Fibroblast of mammary gland (primary cell): ENCODE data around the gene BHLHA9.

ENCODE experiments used
- DNase-seq: peaks from one replicate; pipeline ENCODE4 v3.0.0-alpha.2; 2010; ENCODE audit warnings: low read depth
- H3K4me3 ChIP-seq: 2 replicates; pipeline ENCODE4 v1.5.1; 2011; ENCODE audit warnings: low read depth, mild to moderate bottlenecking, low read length, moderate library complexity; ENCODE audit not compliant: control insufficient read depth
- CTCF ChIP-seq: conservative IDR thresholded peaks from 2 replicates; pipeline ENCODE4 v1.5.1; 2011; ENCODE audit warnings: low read depth, low read length, inconsistent platforms; ENCODE audit not compliant: control insufficient read depth, insufficient read depth

The BHLHA9 gene

GRCh38 chr17:1244606-1245012, 25.6 kb upstream of the BHLHA9 start:
- DNase-seq, result no peak
- no peak overlapping the region for H3K4me3 ChIP-seq
- TF ChIP-seq CTCF, result no peak

GRCh38 chr17:1251866-1252608, 18.2 kb upstream of the BHLHA9 start:
- no peak for TF ChIP-seq CTCF
- no peak overlapping the region for H3K4me3 ChIP-seq
- DNase-seq, result peak; percentile 49

GRCh38 chr17:1255041-1255440, 15.2 kb upstream of the BHLHA9 start:
- no peak for TF ChIP-seq CTCF
- no peak overlapping the region for H3K4me3 ChIP-seq
- no peak for DNase-seq

GRCh38 chr17:1256699-1257098, 13.5 kb upstream of the BHLHA9 start:
- DNase-seq, result no peak
- no peak overlapping the region for H3K4me3 ChIP-seq
- TF ChIP-seq CTCF, result no peak

GRCh38 chr17:1260086-1260769, 10.0 kb upstream of the BHLHA9 start:
- peak overlapping the region; percentile 55 for H3K4me3 ChIP-seq
- no peak for DNase-seq
- TF ChIP-seq CTCF, result no peak

- no peak for DNase-seq
- no peak for TF ChIP-seq CTCF
- H3K4me3 ChIP-seq, result no peak overlapping the region
These were observed 9.5 kb upstream of the BHLHA9 start for GRCh38 chr17:1260770-1261161.

- no peak for DNase-seq
- H3K4me3 ChIP-seq, result no peak overlapping the region
- TF ChIP-seq CTCF, result no peak
These were observed 6.0 kb upstream of the BHLHA9 start for GRCh38 chr17:1264196-1264595.
